H9 (cell line): ENCODE results near the gene DCDC2C. TPM values are rescaled to one million over a fixed set of nuclear protein-coding genes. Genes with fewer than 3 reads are reported as not detected.

Experiments used
- DNase-seq: peaks from one replicate; pipeline ENCODE4 v3.0.0-alpha.2; 2017
- H2AFZ ChIP-seq: one replicate; pipeline ENCODE4 v1.6.1; 2013; ENCODE audit warnings: mild to moderate bottlenecking, low read length, control low read depth, moderate library complexity
- H2AK5ac ChIP-seq: 2 replicates; pipeline ENCODE4 v1.6.1; 2013; ENCODE audit warnings: low read length, control low read depth, mixed read lengths; ENCODE audit not compliant: insufficient read length
- H2BK120ac ChIP-seq: one replicate; pipeline ENCODE4 v1.6.1; 2013; ENCODE audit warnings: low read depth, mild to moderate bottlenecking, low read length, control low read depth, inconsistent platforms; ENCODE audit not compliant: poor library complexity, severe bottlenecking
- H2BK12ac ChIP-seq: 2 replicates; pipeline ENCODE4 v1.6.1; 2013; ENCODE audit warnings: low read length, control low read depth, mixed read lengths, low read depth; ENCODE audit not compliant: insufficient read length
- H2BK15ac ChIP-seq: 2 replicates; pipeline ENCODE4 v1.6.1; 2013; ENCODE audit warnings: low read depth, low read length, control low read depth
- H2BK20ac ChIP-seq: one replicate; pipeline ENCODE4 v1.6.1; 2013; ENCODE audit warnings: low read depth, mild to moderate bottlenecking, low read length, control low read depth, inconsistent platforms; ENCODE audit not compliant: poor library complexity, severe bottlenecking
- H2BK5ac ChIP-seq: 2 replicates; pipeline ENCODE4 v1.6.1; 2013; ENCODE audit warnings: low read length, control low read depth, mixed read lengths; ENCODE audit not compliant: insufficient read length
- H3K14ac ChIP-seq: 2 replicates; pipeline ENCODE4 v1.6.1; 2013; ENCODE audit warnings: low read length, control low read depth; ENCODE audit not compliant: insufficient read depth
- H3K18ac ChIP-seq: 2 replicates; pipeline ENCODE4 v1.6.1; 2013; ENCODE audit warnings: low read depth, mild to moderate bottlenecking, mixed read lengths, low read length, control low read depth; ENCODE audit not compliant: insufficient read length
- H3K23ac ChIP-seq: 2 replicates; pipeline ENCODE4 v1.6.1; 2013; ENCODE audit warnings: low read length, control low read depth, mixed read lengths, low read depth; ENCODE audit not compliant: insufficient read length
- H3K23me2 ChIP-seq: 2 replicates; pipeline ENCODE4 v1.6.1; 2013; ENCODE audit warnings: low read depth, mild to moderate bottlenecking, mixed read lengths, low read length, control low read depth; ENCODE audit not compliant: insufficient read length, poor library complexity, severe bottlenecking
- H3K27ac ChIP-seq: 2 replicates; pipeline ENCODE4 v1.5.1; 2013; ENCODE audit warnings: low read length, control low read depth, mixed read lengths, low read depth; ENCODE audit not compliant: insufficient read length
- H3K27me3 ChIP-seq: 2 replicates; pipeline ENCODE4 v1.6.1; 2013; ENCODE audit warnings: low read length, control low read depth, inconsistent platforms; ENCODE audit not compliant: insufficient read depth
- H3K4ac ChIP-seq: 2 replicates; pipeline ENCODE4 v1.6.1; 2013; ENCODE audit warnings: low read depth, mild to moderate bottlenecking, control low read depth, inconsistent platforms, low read length, moderate library complexity
- H3K4me1 ChIP-seq: 2 replicates; pipeline ENCODE4 v1.6.1; 2013; ENCODE audit warnings: low read length, control low read depth, inconsistent platforms; ENCODE audit not compliant: insufficient read depth
- H3K4me2 ChIP-seq: 2 replicates; pipeline ENCODE4 v1.6.1; 2013; ENCODE audit warnings: low read length, control low read depth, mixed read lengths; ENCODE audit not compliant: insufficient read length, insufficient read depth
- H3K56ac ChIP-seq: 2 replicates; pipeline ENCODE4 v1.6.1; 2013; ENCODE audit warnings: low read depth, mild to moderate bottlenecking, mixed read lengths, low read length, control low read depth; ENCODE audit not compliant: insufficient read length
- H3K79me1 ChIP-seq: 2 replicates; pipeline ENCODE4 v1.6.1; 2013; ENCODE audit warnings: low read depth, mild to moderate bottlenecking, moderate library complexity, low read length, control low read depth, inconsistent platforms; ENCODE audit not compliant: insufficient read depth, poor library complexity, severe bottlenecking
- H3K79me2 ChIP-seq: 2 replicates; pipeline ENCODE4 v1.6.1; 2013; ENCODE audit warnings: low read length, control low read depth, inconsistent platforms; ENCODE audit not compliant: insufficient read depth
- H3K9ac ChIP-seq: 2 replicates; pipeline ENCODE4 v1.6.1; 2013; ENCODE audit warnings: low read length, control low read depth, mixed read lengths; ENCODE audit not compliant: insufficient read length; ENCODE audit errors: extremely low read depth
- H3K9me3 ChIP-seq: one replicate; pipeline ENCODE4 v1.6.1; 2013; ENCODE audit warnings: low read depth, low read length, inconsistent platforms; ENCODE audit not compliant: control insufficient read depth
- H3T11ph ChIP-seq: one replicate; pipeline ENCODE4 v1.6.1; 2013; ENCODE audit warnings: mild to moderate bottlenecking, low read length, control low read depth, inconsistent platforms
- H4K20me1 ChIP-seq: one replicate; pipeline ENCODE4 v1.6.1; 2013; ENCODE audit not compliant: control insufficient read depth, insufficient read length, insufficient read depth
- H4K5ac ChIP-seq: 2 replicates; pipeline ENCODE4 v1.6.1; 2013; ENCODE audit warnings: low read depth, mild to moderate bottlenecking, mixed read lengths, low read length, control low read depth; ENCODE audit not compliant: insufficient read length
- H4K8ac ChIP-seq: replicated peaks from 2 replicates; pipeline ENCODE4 v1.6.1; 2013; ENCODE audit warnings: low read length, control low read depth, mixed read lengths, low read depth; ENCODE audit not compliant: insufficient read length
- H4K91ac ChIP-seq: 2 replicates; pipeline ENCODE4 v1.6.1; 2013; ENCODE audit warnings: low read depth, mild to moderate bottlenecking, moderate library complexity, mixed read lengths, low read length, control low read depth; ENCODE audit not compliant: insufficient read length
- H3K27ac Mint-ChIP-seq, 3 experiments: 2 replicates in 2 of 3; 3 replicates in 1 of 3; pipeline ENCODE4 v1.8.0; 2020 to 2021; ENCODE audit warnings: mixed read lengths in 3 of 3, mild to moderate bottlenecking in 1 of 3, moderate library complexity in 1 of 3
- H3K27me3 Mint-ChIP-seq: 2 replicates; pipeline ENCODE4 v1.8.0; 2021; ENCODE audit warnings: low read depth, mild to moderate bottlenecking, moderate library complexity, mixed read lengths
- H3K36me3 Mint-ChIP-seq, 3 experiments: 2 replicates in 2 of 3; 3 replicates in 1 of 3; pipeline ENCODE4 v1.8.0; 2020 to 2021; ENCODE audit warnings: low read depth in 3 of 3, mixed read lengths in 3 of 3; ENCODE audit not compliant: insufficient read depth in 1 of 3
- H3K4me1 Mint-ChIP-seq, 2 experiments: 2 replicates each; pipeline ENCODE4 v1.8.0; 2020; ENCODE audit warnings: mixed read lengths in 2 of 2
- H3K4me3 Mint-ChIP-seq, 2 experiments: 2 replicates in 1 of 2; 3 replicates in 1 of 2; pipeline ENCODE4 v1.8.0; 2020 to 2021; ENCODE audit warnings: mild to moderate bottlenecking in 2 of 2, mixed read lengths in 2 of 2, moderate library complexity in 1 of 2
- H3K9me3 Mint-ChIP-seq, 2 experiments: 2 replicates in 1 of 2; 3 replicates in 1 of 2; pipeline ENCODE4 v1.8.0; 2020; ENCODE audit warnings: mild to moderate bottlenecking in 2 of 2, mixed read lengths in 2 of 2, moderate library complexity in 1 of 2
- WGBS: extraction: QIAGEN DNeasy Blood & Tissue Kit; methylation state at CpG from one replicate; pipeline ENCODE4 v1.1.7; 2013; ENCODE audit warnings: missing lambda C conversion rate, low lambda C conversion rate, mixed read lengths; ENCODE audit not compliant: insufficient read length; ENCODE audit errors: extremely low coverage; 5-methylcytosine and 5-hydroxymethylcytosine counted together
- total RNA-seq: library from RNA; stranded (reverse); gene quantifications from 2 replicates; pipeline ENCODE4 v1.2.1, GENCODE V29; 2021
- TF ChIP-seq, protein P1 (sequence below): fragments of 200-600 bp; sonication (generic); conservative IDR thresholded peaks from 3 replicates; pipeline ENCODE4 v1.8.0; 2021; ENCODE audit warnings: antibody characterized with exemption, mild to moderate bottlenecking

DCDC2C gene
- total RNA-seq, 1 experiment from 2014 or later = not detected

DNA sequence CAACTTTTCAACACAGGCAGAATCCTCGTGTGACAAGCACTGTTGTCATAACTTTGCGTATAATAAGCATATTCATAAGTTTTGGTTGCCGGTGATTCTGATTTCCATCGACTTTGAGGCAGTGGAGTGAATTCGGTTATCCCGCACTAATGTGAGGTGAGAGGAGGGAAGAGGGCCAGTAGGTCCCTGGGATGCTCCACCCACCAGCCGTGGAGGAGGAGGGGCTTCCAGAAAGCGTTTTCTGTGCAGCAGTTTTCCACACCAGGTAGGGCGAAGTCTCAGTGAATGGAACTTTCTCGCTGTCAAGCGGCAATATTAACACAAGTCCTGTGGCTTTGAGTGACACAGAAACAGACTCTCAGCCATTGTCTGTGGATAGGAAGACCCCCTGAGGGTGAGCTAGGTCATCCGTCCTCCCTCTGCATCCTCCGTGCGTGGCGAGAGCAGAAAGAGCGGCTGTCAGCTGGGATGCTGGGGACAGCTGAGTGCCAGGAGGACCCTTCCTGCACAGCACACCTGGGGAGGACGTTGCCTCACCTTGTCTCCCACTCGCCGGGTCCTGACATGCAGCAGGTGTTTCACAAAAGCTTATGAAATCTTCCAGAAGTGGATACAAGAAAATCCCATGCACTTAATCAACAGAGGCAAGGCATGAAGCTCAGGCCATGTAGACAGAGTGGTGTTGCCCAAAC is 67.5 kb downstream of the DCDC2C start:
- no peak for DNase-seq

More for the DNA sequence above, 67.5 kb downstream of the DCDC2C start:
- Mint-ChIP-seq H3K4me1 (0 out of 4 replicates have a peak, but pooled peaks cover 3 to 4% of the 10 kb centered on the region in 2 experiments), H3K27ac (no peak overlapping the region; a peak in 1 of 7 replicates), H3K4me3 (no peak overlapping the region), H3K9me3 (no peaks in the 10 kb centered on the region), H3K27me3 (peaks cover 7% of the 10 kb centered on the region), H3K36me3 (no peaks in the 10 kb centered on the region)
- no peak overlapping the region for H3K4me2 ChIP-seq
- no peak overlapping the region for H4K8ac ChIP-seq
- H3K23ac ChIP-seq = no peak overlapping the region
- TF ChIP-seq, protein P1, sequence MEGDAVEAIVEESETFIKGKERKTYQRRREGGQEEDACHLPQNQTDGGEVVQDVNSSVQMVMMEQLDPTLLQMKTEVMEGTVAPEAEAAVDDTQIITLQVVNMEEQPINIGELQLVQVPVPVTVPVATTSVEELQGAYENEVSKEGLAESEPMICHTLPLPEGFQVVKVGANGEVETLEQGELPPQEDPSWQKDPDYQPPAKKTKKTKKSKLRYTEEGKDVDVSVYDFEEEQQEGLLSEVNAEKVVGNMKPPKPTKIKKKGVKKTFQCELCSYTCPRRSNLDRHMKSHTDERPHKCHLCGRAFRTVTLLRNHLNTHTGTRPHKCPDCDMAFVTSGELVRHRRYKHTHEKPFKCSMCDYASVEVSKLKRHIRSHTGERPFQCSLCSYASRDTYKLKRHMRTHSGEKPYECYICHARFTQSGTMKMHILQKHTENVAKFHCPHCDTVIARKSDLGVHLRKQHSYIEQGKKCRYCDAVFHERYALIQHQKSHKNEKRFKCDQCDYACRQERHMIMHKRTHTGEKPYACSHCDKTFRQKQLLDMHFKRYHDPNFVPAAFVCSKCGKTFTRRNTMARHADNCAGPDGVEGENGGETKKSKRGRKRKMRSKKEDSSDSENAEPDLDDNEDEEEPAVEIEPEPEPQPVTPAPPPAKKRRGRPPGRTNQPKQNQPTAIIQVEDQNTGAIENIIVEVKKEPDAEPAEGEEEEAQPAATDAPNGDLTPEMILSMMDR = no peak
- H3K56ac ChIP-seq = no peak overlapping the region
- no peaks in the 10 kb centered on the region for H3K27me3 ChIP-seq
- no peak overlapping the region for H2AK5ac ChIP-seq
- H3K9ac ChIP-seq = no peak overlapping the region
- H2BK20ac ChIP-seq = no peak overlapping the region
- H2BK12ac ChIP-seq = no peak overlapping the region
- no peak overlapping the region for H3K14ac ChIP-seq
- no peaks in the 10 kb centered on the region for H3K23me2 ChIP-seq
- no peak overlapping the region for H4K5ac ChIP-seq
- no peaks in the 10 kb centered on the region for H4K20me1 ChIP-seq
- no peak overlapping the region for H4K91ac ChIP-seq
- no peaks in the 10 kb centered on the region for H3K4me1 ChIP-seq
- H3K18ac ChIP-seq = no peak overlapping the region
- no peak overlapping the region for H3T11ph ChIP-seq
- no CpG with 5 or more reads among the region's 19 CpGs for WGBS
- no peak overlapping the region for H3K27ac ChIP-seq
- H2BK5ac ChIP-seq = no peak overlapping the region
- no peak overlapping the region for H2BK120ac ChIP-seq
- H2AFZ ChIP-seq = no peak overlapping the region
- H3K79me2 ChIP-seq = no peaks in the 10 kb centered on the region
- no peaks in the 10 kb centered on the region for H3K9me3 ChIP-seq
- H2BK15ac ChIP-seq = no peak overlapping the region
- H3K79me1 ChIP-seq = no peaks in the 10 kb centered on the region
- H3K4ac ChIP-seq = no peak overlapping the region
